Thymus (tissue), 11 donors: ENCODE measurements around the gene WDR37. TPM values are rescaled to one million over a fixed set of nuclear protein-coding genes. Genes with fewer than 3 reads are reported as not detected.
"Not testable (repeated sequence)": the region's sequence is repeated elsewhere in the genome, so short reads cannot be mapped to it uniquely, and the experiment has no call there.

Source experiments
- DNase-seq, 9 donors: peaks; one replicate each; pipeline ENCODE4 v3.0.0-alpha.2; 2013; ENCODE audit warnings: low spot score in 9 of 9, low read depth in 6 of 9, missing footprints in 1 of 9
- H3K27ac ChIP-seq, 2 donors: one replicate each; pipeline ENCODE4 v1.5.1; 2013; ENCODE audit warnings: control low read depth in 1 of 2, low read depth in 1 of 2, low read length in 1 of 2, mild to moderate bottlenecking in 1 of 2, moderate library complexity in 1 of 2
- H3K27me3 ChIP-seq, 2 donors: one replicate each; pipeline ENCODE4 v1.5.1; 2013; ENCODE audit warnings: low read length in 1 of 2; ENCODE audit not compliant: control insufficient read depth in 2 of 2, insufficient read depth in 1 of 2
- H3K36me3 ChIP-seq, 2 donors: one replicate each; pipeline ENCODE4 v1.5.1; 2013; ENCODE audit warnings: low read length in 1 of 2, mild to moderate bottlenecking in 1 of 2, moderate library complexity in 1 of 2; ENCODE audit not compliant: control insufficient read depth in 2 of 2, insufficient read depth in 2 of 2
- H3K4me1 ChIP-seq, 2 donors: one replicate each; pipeline ENCODE4 v1.5.1; 2013; ENCODE audit warnings: low read length in 2 of 2; ENCODE audit not compliant: control insufficient read depth in 2 of 2, insufficient read depth in 2 of 2
- H3K4me3 ChIP-seq, 2 donors: one replicate each; pipeline ENCODE4 v1.5.1; 2013; ENCODE audit warnings: low read length in 2 of 2, control low read depth in 1 of 2, mild to moderate bottlenecking in 1 of 2
- H3K9me3 ChIP-seq, 2 donors: one replicate each; pipeline ENCODE4 v1.5.1; 2013; ENCODE audit warnings: low read length in 1 of 2, mild to moderate bottlenecking in 1 of 2; ENCODE audit not compliant: control insufficient read depth in 2 of 2, insufficient read depth in 1 of 2
- whole genome bisulfite sequencing: extraction: QIAGEN DNeasy Blood & Tissue Kit; methylation state at CpG from one replicate; pipeline ENCODE4 v1.1.7; 2013; 5-methylcytosine and 5-hydroxymethylcytosine counted together
- polyA plus RNA-seq: library from polyadenylated mRNA; stranded (reverse); fragments of 200-250 nt; gene quantifications from one replicate; pipeline ENCODE4 v1.2.3, GENCODE V29; 2013
- total RNA-seq: library from RNA; stranded (reverse); fragments of 120-200 nt; gene quantifications from one replicate; pipeline ENCODE4 v1.2.4, GENCODE V29; 2013
- donor health status: healthy.

WDR37 gene
- total and polyA plus RNA-seq, 2 donors: 8.5 to 14.0 TPM

- WGBS: 95% methylated on average over 6 of the region's 6 CpGs
Observed at GRCh38 chr10:1035201-1035600, 21.0 kb upstream of the WDR37 start.

GRCh38 chr10:1036341-1036791, 19.8 kb upstream of the WDR37 start:
- WGBS: 90% methylated on average over 14 of the region's 14 CpGs
- peaks cover 8 to 23% of the 10 kb centered on the region in 2 donors for H3K36me3 ChIP-seq
- H3K4me3 ChIP-seq: no peak overlapping the region

More at GRCh38 chr10:1035201-1035600, 21.0 kb upstream of the WDR37 start:
- peaks cover 7 to 21% of the 10 kb centered on the region in 2 donors for H3K36me3 ChIP-seq
- no peak overlapping the region for H3K27ac ChIP-seq
- no peaks in the 10 kb centered on the region for H3K9me3 ChIP-seq
- no peaks in the 10 kb centered on the region for H3K27me3 ChIP-seq
- H3K4me3 ChIP-seq: no peak overlapping the region
- no peaks in the 10 kb centered on the region for H3K4me1 ChIP-seq
- no peak for DNase-seq

GRCh38 chr10:1037098-1037497, 19.1 kb upstream of the WDR37 start:
- Histone ChIP-seq H3K27me3 (no peaks in the 10 kb centered on the region), H3K36me3 (peaks cover 8 to 24% of the 10 kb centered on the region in 2 donors), H3K4me3 (no peak overlapping the region), H3K27ac (no peak overlapping the region), H3K9me3 (no peaks in the 10 kb centered on the region), H3K4me1 (no peaks in the 10 kb centered on the region)
- WGBS: 97% methylated on average over 11 of the region's 11 CpGs
- DNase-seq: no peak

More at GRCh38 chr10:1036341-1036791, 19.8 kb upstream of the WDR37 start:
- Histone ChIP-seq H3K27ac (no peak overlapping the region), H3K9me3 (no peaks in the 10 kb centered on the region), H3K4me1 (no peaks in the 10 kb centered on the region), H3K27me3 (no peaks in the 10 kb centered on the region)
- no peak for DNase-seq

GRCh38 chr10:1038769-1039168, 17.4 kb upstream of the WDR37 start:
- not testable (repeated sequence) for H3K27ac ChIP-seq, H3K4me3 ChIP-seq, H3K9me3 ChIP-seq, H3K27me3 ChIP-seq, H3K4me1 ChIP-seq, DNase-seq
- WGBS: over 99% methylated on average over 13 of the region's 20 CpGs
- H3K36me3 ChIP-seq: peaks cover 11 to 38% of the 10 kb centered on the region in 2 donors

GRCh38 chr10:1040133-1040532, 16.1 kb upstream of the WDR37 start:
- Histone ChIP-seq H3K9me3 (no peaks in the 10 kb centered on the region), H3K4me1 (peaks cover 0 to 10% of the 10 kb centered on the region in 2 donors), H3K27me3 (no peaks in the 10 kb centered on the region), H3K4me3 (no peak overlapping the region), H3K36me3 (peaks cover 11 to 40% of the 10 kb centered on the region in 2 donors), H3K27ac (no peak overlapping the region)
- no peak for DNase-seq
- 97% methylated on average over 3 of the region's 3 CpGs for WGBS

GRCh38 chr10:1041514-1041913, 14.7 kb upstream of the WDR37 start:
- Histone ChIP-seq H3K9me3 (no peaks in the 10 kb centered on the region), H3K27me3 (no peaks in the 10 kb centered on the region), H3K27ac (no peak overlapping the region), H3K4me3 (no peak overlapping the region), H3K4me1 (peaks cover 0 to 10% of the 10 kb centered on the region in 2 donors), H3K36me3 (peaks cover 11 to 40% of the 10 kb centered on the region in 2 donors)
- DNase-seq: no peak
- WGBS: 98% methylated on average over 9 of the region's 9 CpGs

GRCh38 chr10:1043532-1043995, 12.6 kb upstream of the WDR37 start:
- Histone ChIP-seq H3K4me3 (no peak overlapping the region), H3K36me3 (peaks cover 6 to 25% of the 10 kb centered on the region in 2 donors), H3K9me3 (no peaks in the 10 kb centered on the region), H3K27ac (peak overlapping the region; percentile 36 to 64), H3K4me1 (peaks cover 8 to 16% of the 10 kb centered on the region in 2 donors), H3K27me3 (no peaks in the 10 kb centered on the region)
- DNase-seq: peak in 1 of 9 donors; percentile 56
- 44% methylated on average over 12 of the region's 12 CpGs for WGBS

- DNase-seq: no peak
- WGBS: 89% methylated on average over 4 of the region's 4 CpGs
- Histone ChIP-seq H3K4me1 (peaks cover 8 to 16% of the 10 kb centered on the region in 2 donors), H3K4me3 (no peak overlapping the region), H3K9me3 (peaks cover 0 to 3% of the 10 kb centered on the region in 2 donors), H3K27me3 (no peaks in the 10 kb centered on the region), H3K27ac (peak overlapping the region; percentile 6 to 64), H3K36me3 (peaks cover 6 to 25% of the 10 kb centered on the region in 2 donors)
Observed at GRCh38 chr10:1044146-1044545, 12.0 kb upstream of the WDR37 start.

GRCh38 chr10:1044964-1045363, 11.2 kb upstream of the WDR37 start:
- no peak overlapping the region for H3K4me3 ChIP-seq
- H3K4me1 ChIP-seq: peaks cover 8 to 21% of the 10 kb centered on the region in 2 donors
- no peak overlapping the region for H3K27ac ChIP-seq
- H3K27me3 ChIP-seq: no peaks in the 10 kb centered on the region
- H3K9me3 ChIP-seq: peaks cover 0 to 3% of the 10 kb centered on the region in 2 donors
- WGBS: 96% methylated on average over 4 of the region's 4 CpGs
- DNase-seq: no peak
- H3K36me3 ChIP-seq: peaks cover 6 to 22% of the 10 kb centered on the region in 2 donors
